ENCODE measurements around the gene RARS2.

DNA sequence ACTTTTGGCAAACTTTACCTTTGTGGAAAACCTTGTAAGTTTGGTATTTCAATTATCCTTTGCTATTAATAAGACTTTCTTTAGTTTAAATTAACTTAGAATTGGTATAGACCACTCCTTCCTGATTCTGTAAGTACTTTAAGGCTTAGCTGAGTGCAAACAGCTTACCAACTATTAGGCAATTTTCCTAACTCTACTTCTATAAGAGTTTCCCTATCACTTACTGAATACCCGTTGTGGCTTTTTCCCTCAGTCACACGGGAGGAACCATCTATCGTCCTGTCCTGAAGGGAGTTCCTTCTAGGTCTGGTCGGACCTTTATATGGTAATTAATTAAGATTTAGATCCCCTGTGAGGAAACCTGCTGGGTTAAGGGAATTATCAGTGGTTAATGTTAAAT lies 107.4 kb downstream of the RARS2 start:
- TF ChIP-seq, protein P1, sequence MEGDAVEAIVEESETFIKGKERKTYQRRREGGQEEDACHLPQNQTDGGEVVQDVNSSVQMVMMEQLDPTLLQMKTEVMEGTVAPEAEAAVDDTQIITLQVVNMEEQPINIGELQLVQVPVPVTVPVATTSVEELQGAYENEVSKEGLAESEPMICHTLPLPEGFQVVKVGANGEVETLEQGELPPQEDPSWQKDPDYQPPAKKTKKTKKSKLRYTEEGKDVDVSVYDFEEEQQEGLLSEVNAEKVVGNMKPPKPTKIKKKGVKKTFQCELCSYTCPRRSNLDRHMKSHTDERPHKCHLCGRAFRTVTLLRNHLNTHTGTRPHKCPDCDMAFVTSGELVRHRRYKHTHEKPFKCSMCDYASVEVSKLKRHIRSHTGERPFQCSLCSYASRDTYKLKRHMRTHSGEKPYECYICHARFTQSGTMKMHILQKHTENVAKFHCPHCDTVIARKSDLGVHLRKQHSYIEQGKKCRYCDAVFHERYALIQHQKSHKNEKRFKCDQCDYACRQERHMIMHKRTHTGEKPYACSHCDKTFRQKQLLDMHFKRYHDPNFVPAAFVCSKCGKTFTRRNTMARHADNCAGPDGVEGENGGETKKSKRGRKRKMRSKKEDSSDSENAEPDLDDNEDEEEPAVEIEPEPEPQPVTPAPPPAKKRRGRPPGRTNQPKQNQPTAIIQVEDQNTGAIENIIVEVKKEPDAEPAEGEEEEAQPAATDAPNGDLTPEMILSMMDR (conservative IDR thresholded peaks at IDR 0.05): no peak
- TF ChIP-seq ZFX (IDR thresholded peaks at IDR 0.05): no peak

Data from C4-2B (cell line).